ENCODE results near the gene GGN. TPM values are rescaled to one million over a fixed set of nuclear protein-coding genes. Genes with fewer than 3 reads are reported as not detected.

The GGN gene
- total and polyA plus RNA-seq, 9 of the 15 experiments (the other 6 are each of a cell fraction or from before 2014, with no cell fraction given): 0.15 to 0.33 TPM; not detected in 7

DNA sequence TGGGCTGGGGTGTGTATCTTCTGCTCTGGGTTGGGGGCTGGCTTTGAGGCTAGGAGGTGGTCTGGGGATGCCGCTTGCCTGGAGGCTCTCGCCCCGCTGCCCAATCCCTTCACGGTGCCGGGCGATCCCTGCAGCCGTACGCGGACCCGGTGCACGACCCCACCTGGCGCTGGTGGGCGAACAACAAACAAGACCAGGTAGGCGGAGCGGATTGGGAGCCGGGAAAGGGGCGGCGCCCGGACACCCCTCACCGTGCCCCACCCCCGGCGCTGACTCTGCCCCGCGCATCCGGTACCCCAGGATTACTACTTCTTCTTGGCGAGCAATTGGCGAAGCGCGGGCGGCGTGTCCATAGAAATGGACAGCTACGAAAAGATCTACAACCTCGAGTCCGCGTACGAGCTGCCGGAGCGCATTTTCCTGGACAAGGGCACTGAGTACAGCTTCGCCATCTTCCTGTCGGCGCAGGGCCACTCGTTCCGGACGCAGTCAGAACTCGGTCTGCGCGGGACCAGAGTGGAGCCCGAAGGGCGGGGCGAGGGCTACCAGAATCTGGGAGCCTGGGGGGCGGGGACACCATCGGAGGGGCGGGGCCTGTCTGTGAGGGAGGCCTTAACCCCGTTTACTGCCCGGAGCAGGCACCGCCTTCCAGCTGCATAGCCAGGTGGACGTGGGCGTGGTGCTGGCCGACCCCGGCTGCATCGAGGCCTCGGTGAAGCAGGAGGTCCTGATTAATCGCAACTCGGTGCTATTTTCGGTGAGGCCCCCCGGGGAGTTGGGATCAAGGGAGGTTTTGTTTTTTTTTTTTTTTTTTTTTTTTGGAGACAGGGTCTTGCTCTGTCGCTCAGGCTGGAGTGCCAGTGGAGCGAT is 25.5 kb downstream of the GGN start (continued):
- TF ChIP-seq, protein P1, sequence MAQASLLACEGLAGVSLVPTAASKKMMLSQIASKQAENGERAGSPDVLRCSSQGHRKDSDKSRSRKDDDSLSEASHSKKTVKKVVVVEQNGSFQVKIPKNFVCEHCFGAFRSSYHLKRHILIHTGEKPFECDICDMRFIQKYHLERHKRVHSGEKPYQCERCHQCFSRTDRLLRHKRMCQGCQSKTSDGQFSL (CRISPR knock-in tag; IDR thresholded peaks at IDR 0.05): 0 out of 2 replicates have a peak, but pooled peaks have one; percentile 43
- TF ChIP-seq, protein P1 (tag; IDR thresholded peaks at IDR 0.05): no peak
- TF ChIP-seq ZNF707 (CRISPR knock-in tag; conservative IDR thresholded peaks at IDR 0.05) (no peak), CBX1 (IDR thresholded peaks at IDR 0.05; ENCODE audit: low read depth) (no peak), HMG20B (CRISPR knock-in tag; IDR thresholded peaks at IDR 0.05) (no peak), HCFC1 (IDR thresholded peaks at IDR 0.05; ENCODE audit: low read depth, low read length) (no peak), HNRNPK (IDR thresholded peaks at IDR 0.05; ENCODE audit: low read depth, low read length, poor library complexity, severe bottlenecking) (no peak), SREBF1 (IDR thresholded peaks at IDR 0.05; ENCODE audit: borderline replicate concordance, low read depth, low read length) (no peak), KLF1 (tag; IDR thresholded peaks at IDR 0.05) (peak; percentile 25; the same call in 1 of the 2 replicates), MEF2D (tag; conservative IDR thresholded peaks at IDR 0.05; ENCODE audit: low read depth) (no peak)
- TF ChIP-seq, protein P2, sequence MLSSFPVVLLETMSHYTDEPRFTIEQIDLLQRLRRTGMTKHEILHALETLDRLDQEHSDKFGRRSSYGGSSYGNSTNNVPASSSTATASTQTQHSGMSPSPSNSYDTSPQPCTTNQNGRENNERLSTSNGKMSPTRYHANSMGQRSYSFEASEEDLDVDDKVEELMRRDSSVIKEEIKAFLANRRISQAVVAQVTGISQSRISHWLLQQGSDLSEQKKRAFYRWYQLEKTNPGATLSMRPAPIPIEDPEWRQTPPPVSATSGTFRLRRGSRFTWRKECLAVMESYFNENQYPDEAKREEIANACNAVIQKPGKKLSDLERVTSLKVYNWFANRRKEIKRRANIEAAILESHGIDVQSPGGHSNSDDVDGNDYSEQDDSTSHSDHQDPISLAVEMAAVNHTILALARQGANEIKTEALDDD (IDR thresholded peaks at IDR 0.05): no peak
- TF ChIP-seq, protein P3, sequence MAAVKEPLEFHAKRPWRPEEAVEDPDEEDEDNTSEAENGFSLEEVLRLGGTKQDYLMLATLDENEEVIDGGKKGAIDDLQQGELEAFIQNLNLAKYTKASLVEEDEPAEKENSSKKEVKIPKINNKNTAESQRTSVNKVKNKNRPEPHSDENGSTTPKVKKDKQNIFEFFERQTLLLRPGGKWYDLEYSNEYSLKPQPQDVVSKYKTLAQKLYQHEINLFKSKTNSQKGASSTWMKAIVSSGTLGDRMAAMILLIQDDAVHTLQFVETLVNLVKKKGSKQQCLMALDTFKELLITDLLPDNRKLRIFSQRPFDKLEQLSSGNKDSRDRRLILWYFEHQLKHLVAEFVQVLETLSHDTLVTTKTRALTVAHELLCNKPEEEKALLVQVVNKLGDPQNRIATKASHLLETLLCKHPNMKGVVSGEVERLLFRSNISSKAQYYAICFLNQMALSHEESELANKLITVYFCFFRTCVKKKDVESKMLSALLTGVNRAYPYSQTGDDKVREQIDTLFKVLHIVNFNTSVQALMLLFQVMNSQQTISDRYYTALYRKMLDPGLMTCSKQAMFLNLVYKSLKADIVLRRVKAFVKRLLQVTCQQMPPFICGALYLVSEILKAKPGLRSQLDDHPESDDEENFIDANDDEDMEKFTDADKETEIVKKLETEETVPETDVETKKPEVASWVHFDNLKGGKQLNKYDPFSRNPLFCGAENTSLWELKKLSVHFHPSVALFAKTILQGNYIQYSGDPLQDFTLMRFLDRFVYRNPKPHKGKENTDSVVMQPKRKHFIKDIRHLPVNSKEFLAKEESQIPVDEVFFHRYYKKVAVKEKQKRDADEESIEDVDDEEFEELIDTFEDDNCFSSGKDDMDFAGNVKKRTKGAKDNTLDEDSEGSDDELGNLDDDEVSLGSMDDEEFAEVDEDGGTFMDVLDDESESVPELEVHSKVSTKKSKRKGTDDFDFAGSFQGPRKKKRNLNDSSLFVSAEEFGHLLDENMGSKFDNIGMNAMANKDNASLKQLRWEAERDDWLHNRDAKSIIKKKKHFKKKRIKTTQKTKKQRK (IDR thresholded peaks at IDR 0.05; ENCODE audit: borderline replicate concordance, low read depth, low read length): no peak
- TF ChIP-seq, protein P4, sequence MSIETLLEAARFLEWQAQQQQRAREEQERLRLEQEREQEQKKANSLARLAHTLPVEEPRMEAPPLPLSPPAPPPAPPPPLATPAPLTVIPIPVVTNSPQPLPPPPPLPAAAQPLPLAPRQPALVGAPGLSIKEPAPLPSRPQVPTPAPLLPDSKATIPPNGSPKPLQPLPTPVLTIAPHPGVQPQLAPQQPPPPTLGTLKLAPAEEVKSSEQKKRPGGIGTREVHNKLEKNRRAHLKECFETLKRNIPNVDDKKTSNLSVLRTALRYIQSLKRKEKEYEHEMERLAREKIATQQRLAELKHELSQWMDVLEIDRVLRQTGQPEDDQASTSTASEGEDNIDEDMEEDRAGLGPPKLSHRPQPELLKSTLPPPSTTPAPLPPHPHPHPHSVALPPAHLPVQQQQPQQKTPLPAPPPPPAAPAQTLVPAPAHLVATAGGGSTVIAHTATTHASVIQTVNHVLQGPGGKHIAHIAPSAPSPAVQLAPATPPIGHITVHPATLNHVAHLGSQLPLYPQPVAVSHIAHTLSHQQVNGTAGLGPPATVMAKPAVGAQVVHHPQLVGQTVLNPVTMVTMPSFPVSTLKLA (conservative IDR thresholded peaks at IDR 0.05): peak in 1 of 2 experiments; percentile 55; a peak in 2 of 4 replicates
- TF ChIP-seq, protein P5, sequence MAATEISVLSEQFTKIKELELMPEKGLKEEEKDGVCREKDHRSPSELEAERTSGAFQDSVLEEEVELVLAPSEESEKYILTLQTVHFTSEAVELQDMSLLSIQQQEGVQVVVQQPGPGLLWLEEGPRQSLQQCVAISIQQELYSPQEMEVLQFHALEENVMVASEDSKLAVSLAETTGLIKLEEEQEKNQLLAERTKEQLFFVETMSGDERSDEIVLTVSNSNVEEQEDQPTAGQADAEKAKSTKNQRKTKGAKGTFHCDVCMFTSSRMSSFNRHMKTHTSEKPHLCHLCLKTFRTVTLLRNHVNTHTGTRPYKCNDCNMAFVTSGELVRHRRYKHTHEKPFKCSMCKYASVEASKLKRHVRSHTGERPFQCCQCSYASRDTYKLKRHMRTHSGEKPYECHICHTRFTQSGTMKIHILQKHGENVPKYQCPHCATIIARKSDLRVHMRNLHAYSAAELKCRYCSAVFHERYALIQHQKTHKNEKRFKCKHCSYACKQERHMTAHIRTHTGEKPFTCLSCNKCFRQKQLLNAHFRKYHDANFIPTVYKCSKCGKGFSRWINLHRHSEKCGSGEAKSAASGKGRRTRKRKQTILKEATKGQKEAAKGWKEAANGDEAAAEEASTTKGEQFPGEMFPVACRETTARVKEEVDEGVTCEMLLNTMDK (IDR thresholded peaks at IDR 0.05; ENCODE audit: borderline replicate concordance, insufficient read depth, low read depth, low read length, poor library complexity, severe bottlenecking): peak; percentile 20
- TF ChIP-seq, protein P6, sequence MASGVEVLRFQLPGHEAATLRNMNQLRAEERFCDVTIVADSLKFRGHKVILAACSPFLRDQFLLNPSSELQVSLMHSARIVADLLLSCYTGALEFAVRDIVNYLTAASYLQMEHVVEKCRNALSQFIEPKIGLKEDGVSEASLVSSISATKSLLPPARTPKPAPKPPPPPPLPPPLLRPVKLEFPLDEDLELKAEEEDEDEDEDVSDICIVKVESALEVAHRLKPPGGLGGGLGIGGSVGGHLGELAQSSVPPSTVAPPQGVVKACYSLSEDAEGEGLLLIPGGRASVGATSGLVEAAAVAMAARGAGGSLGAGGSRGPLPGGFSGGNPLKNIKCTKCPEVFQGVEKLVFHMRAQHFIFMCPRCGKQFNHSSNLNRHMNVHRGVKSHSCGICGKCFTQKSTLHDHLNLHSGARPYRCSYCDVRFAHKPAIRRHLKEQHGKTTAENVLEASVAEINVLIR (CRISPR knock-in tag; IDR thresholded peaks at IDR 0.05): no peak

All from K562 (cell line).